GM23338 (cell line): ENCODE results near the gene TXNDC16. TPM values are rescaled to one million over a fixed set of nuclear protein-coding genes. Genes with fewer than 3 reads are reported as not detected.

Experiments used
- polyA plus RNA-seq: library from polyadenylated mRNA; unstranded; fragments of >200 nt; fragmentation: Nextera tagmentation; extraction: Ambion mirVana; gene quantifications from 2 replicates; pipeline ENCODE4 v1.2.1, GENCODE V29; 2016
- total RNA-seq: library from RNA; depleted of rRNA; stranded (reverse); fragments of >200 nt; shearing (Covaris generic); gene quantifications from 2 replicates; pipeline ENCODE4 v1.2.3, GENCODE V29; 2014; rRNA removed

The TXNDC16 gene
- total and polyA plus RNA-seq, 2 experiments from 2014 or later, result 13.6 to 14.0 TPM

Other genes starting within 250 kb of the TXNDC16 start
- 1.2 and 1.3 TPM in 2 replicates for gene PTGER2, start 238.2 kb downstream of the TXNDC16 start, total RNA-seq
- gene PTGER2, start 238.2 kb downstream of the TXNDC16 start, polyA plus RNA-seq, result 1.3 and 1.9 TPM in 2 replicates
- gene GPR137C, start 331 bp upstream of the TXNDC16 start, total RNA-seq, result 3.3 and 5.2 TPM in 2 replicates
- 2.2 and 2.4 TPM in 2 replicates for gene GPR137C, start 331 bp upstream of the TXNDC16 start, polyA plus RNA-seq
- 40.7 and 44.7 TPM in 2 replicates for gene ERO1A, start 143.1 kb upstream of the TXNDC16 start, total RNA-seq
- gene ERO1A, start 143.1 kb upstream of the TXNDC16 start, polyA plus RNA-seq, result 21.2 and 25.2 TPM in 2 replicates
- 143 and 162 TPM in 2 replicates for gene PSMC6, start 154.7 kb upstream of the TXNDC16 start, total RNA-seq
- gene PSMC6, start 154.7 kb upstream of the TXNDC16 start, polyA plus RNA-seq, result 176 and 177 TPM in 2 replicates
- 40.2 and 43.1 TPM in 2 replicates for gene STYX, start 177.7 kb upstream of the TXNDC16 start, total RNA-seq
- gene STYX, start 177.7 kb upstream of the TXNDC16 start, polyA plus RNA-seq, result 21.8 and 23.3 TPM in 2 replicates
- gene GNPNAT1, start 239.1 kb upstream of the TXNDC16 start, total RNA-seq, result 67.9 and 68.7 TPM in 2 replicates
- 42.1 and 44.4 TPM in 2 replicates for gene GNPNAT1, start 239.1 kb upstream of the TXNDC16 start, polyA plus RNA-seq